Measurements from ENCODE around the gene OR6V1.
A peak's percentile ranks its signal among the peaks of the same experiment; 100 is the strongest.

The OR6V1 gene

DNA sequence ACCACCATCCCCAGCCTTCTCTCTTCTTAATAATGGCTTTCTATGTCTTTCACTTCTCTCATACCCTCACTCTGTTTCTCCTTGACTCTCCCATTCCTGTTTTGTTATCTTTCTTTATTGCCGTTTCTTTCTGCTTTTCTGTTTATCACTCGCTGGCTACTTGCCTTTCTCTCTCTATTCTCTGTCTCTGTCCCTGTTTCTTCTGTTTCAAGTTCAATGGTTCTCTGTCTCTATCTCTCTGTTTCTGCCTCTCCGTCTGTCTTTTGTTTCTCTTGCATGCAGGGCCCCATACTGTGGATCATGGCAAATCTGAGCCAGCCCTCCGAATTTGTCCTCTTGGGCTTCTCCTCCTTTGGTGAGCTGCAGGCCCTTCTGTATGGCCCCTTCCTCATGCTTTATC lies at the start of gene OR6V1:
OR6V1 (plus strand) TSS at position 301 of the 400 bp plus-strand sequence; CDS start at position 301, 0 bp downstream.
- DNase-seq (ENCODE audit: low read depth), result no peak

DNA sequence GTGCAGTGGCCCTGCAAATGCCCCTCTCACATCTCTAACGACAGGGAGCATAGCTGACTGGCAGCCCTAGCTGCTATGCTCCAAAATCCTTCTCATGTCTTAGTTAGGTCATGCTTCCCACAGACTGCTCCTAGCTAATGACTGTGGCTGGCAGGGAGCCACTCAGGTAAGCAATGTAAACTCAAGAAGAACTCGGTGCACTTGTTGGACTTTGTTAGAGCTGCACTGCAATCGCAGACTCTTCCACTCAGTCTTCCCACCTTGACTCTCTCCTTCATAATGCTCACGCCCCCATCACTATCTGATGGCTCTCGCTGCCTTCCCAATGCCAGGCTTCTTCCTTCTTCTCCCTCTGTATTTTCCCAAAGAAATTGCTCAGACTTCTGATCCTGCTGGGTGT lies 49.2 kb upstream of the OR6V1 start:
- no peak for DNase-seq (ENCODE audit: low read depth)

GRCh38 chr7:143003393-143004051 lies 48.6 kb upstream of the OR6V1 start:
- peak; percentile 3 for DNase-seq (ENCODE audit: low read depth)

- DNase-seq (ENCODE audit: low read depth), result no peak
These were observed 46.4 kb upstream of the OR6V1 start for GRCh38 chr7:143005632-143006260.

DNA sequence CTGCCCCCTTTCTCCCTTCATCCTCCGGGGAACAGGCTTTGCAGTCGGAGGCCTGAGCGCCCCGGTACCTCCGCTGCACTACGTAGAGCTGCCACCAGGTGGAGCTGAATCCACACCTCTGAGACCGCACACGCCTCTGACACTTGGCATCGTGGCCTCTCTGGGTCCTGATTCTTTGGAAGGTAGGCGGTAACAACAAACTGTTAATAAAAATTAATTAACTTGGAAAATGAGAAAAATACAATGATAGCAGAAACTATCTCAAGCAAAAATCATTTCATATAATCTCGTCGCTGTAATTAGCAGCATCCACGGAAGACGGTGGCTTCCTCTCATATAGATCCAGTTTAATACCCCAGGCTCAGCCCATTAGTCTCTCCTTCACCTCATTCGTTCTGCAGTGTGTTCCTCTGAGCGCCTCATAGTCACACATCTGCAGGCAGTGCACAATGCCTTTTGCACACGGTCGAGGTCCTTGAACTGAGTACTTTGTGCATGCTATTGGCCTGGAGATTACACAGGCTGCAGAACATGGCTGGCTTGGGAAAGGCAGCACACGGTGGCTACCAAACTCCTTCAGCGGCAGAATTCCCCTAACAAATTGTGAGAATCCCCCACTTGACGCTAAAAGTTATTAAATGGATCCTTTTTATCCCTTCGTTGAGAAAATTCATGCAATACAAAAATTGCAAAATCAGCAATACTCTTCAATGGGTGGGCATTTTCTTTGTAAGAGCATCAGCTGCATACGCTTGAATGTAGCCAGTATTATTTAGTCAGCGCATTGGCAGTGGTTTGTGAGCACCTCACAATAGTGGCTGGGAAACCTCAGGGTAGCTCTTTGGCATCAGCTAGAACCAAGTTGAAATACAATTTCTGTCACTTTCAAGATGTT lies 43.9 kb upstream of the OR6V1 start:
- peak; percentile 39 for DNase-seq (ENCODE audit: low read depth)

GRCh38 chr7:143012001-143012400 lies 40.1 kb upstream of the OR6V1 start:
- no peak for DNase-seq (ENCODE audit: low read depth)

- no peak for DNase-seq (ENCODE audit: low read depth)
These were observed 39.7 kb upstream of the OR6V1 start for GRCh38 chr7:143012409-143012808.

DNA sequence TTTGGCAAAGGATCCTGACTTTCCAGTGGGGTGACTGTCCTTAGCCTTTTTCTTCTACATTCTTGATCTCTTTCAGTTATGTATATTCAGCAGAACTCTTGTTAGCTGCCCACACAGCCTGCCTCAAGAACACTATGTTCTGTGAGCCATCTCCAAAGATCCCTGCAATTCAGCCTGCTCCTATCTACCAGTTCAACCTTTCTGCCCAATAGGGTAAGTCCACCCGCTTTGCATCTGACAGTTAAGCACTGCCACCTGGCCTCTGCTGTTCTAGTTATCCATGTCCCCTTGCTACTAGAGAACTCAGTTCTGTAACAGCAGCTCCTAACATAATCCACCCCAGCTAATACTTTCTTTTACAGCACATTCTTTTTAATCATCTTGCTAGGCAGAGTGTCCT lies 38.7 kb upstream of the OR6V1 start:
- DNase-seq (ENCODE audit: low read depth), result no peak

DNA sequence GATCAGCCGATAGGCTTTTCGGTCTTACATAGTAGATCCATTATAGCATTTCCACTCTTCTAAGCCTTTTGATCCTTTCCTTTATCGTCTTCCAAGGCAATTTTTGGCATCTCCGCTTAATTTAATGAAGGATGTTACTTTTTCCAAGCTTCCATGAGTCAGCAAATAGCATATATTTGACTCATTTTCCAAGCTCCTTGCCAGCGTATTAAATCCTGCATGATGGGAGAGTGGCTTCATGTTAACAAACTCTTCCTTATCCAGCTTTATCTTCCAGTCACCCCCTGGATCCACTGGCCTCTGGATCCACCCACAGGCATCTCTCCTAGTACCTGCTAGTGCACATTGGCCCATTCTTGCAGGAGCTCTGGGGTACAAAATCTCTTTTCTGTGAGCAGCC lies 38.2 kb upstream of the OR6V1 start:
- DNase-seq (ENCODE audit: low read depth), result no peak

DNA sequence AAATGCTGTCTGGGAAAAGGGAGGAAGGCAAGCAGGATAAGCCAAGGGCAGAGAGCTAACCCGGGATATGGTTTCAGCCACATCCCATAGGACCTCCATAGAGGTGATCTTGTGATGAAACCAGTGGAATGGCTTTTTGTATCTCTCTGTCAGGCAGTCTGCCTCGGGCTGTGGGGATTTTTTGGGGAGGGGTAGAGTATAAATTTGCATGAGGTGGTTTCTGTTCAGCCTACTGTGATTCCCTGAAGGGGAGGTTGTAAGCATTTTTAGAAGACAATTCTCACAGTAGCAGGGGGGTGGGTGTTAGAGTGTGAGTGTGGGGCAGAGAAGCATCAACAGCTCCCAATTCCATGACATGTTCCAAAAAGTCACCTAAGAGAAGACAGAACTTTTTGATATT lies 37.1 kb upstream of the OR6V1 start:
- DNase-seq (ENCODE audit: low read depth), result no peak

- no peak for DNase-seq (ENCODE audit: low read depth)
These were observed 36.1 kb upstream of the OR6V1 start for GRCh38 chr7:143015926-143016490.

DNA sequence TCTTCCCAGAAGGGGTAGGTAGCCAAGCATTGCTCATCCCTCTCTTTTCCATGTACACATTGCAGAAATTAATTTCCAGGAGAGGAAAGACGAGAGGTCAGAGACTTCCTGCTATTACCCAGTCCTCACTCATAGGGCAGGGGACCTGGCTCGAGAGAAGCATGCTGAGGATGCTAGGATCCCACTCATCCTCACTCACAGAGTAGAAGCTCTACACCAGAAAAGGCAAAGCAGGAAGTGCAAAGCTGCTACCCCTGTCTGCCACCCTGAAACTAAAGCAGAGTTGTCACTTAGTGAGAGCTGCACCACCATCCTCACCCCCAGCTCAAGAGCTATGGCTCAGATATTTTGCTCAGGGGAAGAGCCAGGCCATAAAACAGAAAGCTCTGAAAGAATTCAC lies 35.1 kb upstream of the OR6V1 start:
- no peak for DNase-seq (ENCODE audit: low read depth)

- DNase-seq (ENCODE audit: low read depth), result no peak
These were observed 33.2 kb upstream of the OR6V1 start for GRCh38 chr7:143018931-143019330.

GRCh38 chr7:143023047-143023446 lies 29.1 kb upstream of the OR6V1 start:
- no peak for DNase-seq (ENCODE audit: low read depth)

DNA sequence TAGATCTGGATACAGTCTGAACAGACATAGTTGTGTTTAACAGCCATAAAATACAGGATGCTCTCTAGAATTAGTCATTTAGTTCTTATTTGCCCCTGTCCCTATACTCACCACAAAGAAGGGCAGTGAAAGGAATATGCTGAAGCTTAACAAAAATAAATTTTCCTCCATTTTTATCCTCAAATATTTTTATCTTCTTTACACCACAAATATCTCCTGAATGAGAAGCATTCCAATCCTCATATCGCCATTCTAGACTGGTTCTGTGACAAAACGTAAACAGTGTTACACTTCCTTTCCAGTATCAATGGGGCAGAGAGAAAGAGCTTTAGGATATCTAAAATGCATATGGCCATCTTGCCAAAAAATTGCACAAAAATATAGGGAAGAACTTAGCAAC lies 26.8 kb upstream of the OR6V1 start:
- no peak for DNase-seq (ENCODE audit: low read depth)

DNA sequence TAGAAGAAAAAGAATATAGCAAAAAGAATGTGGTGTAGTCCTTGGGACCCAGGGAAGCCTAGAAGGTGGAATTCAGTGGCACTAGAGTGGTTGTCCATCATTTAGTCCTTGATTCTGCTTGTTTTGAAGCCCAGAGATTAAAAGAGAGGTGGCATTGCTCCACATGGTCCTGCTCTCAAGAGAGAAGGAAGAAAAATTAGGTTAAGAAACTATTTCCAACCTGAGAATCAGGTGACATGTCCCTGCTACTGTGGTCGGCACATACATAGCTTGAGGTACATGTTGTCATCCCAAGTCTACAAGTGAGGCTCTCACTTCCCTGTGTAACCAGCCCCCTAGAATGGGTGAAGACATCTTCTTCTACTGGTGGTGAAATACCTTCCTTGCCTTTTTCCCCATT lies 25.1 kb upstream of the OR6V1 start, which contains the start of gene OR9A2:
OR9A2 (minus strand) TSS at position 101 of the 400 bp plus-strand sequence; CDS start at position 101, 0 bp downstream.
- no peak for DNase-seq (ENCODE audit: low read depth)

- DNase-seq (ENCODE audit: low read depth), result no peak
These were observed 24.5 kb upstream of the OR6V1 start for GRCh38 chr7:143027683-143028082.

- no peak for DNase-seq (ENCODE audit: low read depth)
These were observed 13.5 kb upstream of the OR6V1 start for GRCh38 chr7:143038635-143039034.

- no peak for DNase-seq (ENCODE audit: low read depth)
These were observed 11.9 kb upstream of the OR6V1 start for GRCh38 chr7:143040209-143040715.

- DNase-seq (ENCODE audit: low read depth), result no peak
These were observed 10.8 kb upstream of the OR6V1 start for GRCh38 chr7:143041346-143041745.

DNA sequence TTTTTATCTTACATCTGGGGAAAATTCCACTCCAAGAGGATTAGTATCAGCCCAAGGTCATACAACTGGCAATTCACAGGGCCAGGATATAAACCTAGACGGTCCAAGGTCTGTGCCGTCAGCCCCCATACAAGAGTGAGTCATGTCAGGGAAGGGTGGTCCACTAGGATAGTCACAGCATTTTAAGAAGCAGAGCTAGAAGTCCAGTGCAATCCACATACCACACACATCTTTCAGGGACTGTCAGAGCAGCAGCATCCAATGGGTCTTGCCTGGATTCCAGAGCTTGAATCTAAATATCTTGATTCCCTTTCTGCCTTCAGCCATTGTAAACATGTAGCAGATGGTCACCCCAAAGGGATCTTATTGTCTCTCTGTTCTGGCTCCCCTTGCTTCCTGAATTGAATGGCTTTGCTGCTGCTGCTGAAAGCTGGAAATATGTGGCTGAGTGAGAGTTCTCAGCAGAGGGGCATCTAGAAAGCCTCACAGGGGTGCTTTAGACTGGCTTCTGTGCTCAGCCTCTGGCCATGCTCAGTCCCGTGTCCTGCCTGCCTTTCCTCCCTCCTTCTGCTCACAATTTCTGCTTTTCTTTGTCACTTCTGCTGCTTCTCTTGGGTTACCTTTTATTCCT lies 9.9 kb upstream of the OR6V1 start:
- DNase-seq (ENCODE audit: low read depth), result no peak

DNA sequence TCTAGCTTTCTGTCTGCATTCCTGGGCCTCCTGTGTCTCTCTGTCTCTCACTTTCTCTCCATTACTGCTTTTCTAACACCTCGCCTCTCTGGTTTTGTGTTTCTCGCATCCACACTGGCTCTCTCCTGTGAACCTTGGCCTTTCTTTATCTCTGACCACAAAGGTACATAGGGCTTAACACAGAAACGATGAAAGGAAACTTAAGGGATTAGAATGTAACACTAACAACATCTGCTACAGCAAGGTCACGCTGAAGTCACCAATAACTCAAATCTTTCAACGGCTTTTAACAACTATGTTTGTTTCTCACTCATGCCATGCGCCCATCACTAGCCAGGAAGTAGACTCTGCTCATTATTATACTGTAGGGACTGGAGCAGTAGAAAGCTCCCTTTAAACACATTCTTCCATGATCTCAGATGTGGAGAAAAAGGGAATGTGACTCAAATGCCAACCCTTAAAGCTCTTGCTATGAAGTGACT lies 9.3 kb upstream of the OR6V1 start:
- DNase-seq (ENCODE audit: low read depth), result no peak
